HFF-Myc (cell line): ENCODE measurements around the gene TTC3.

ENCODE experiments used
- DNase-seq: peaks from one replicate; pipeline ENCODE4 v3.0.0-alpha.2; 2011; ENCODE audit warnings: low read depth; ENCODE audit errors: extremely low read depth
- H3K4me3 ChIP-seq: replicated peaks from 2 replicates; pipeline ENCODE4 v1.5.1; 2011; ENCODE audit warnings: low read depth, mild to moderate bottlenecking, control low read depth, low read length
- TF ChIP-seq, protein P1 (sequence below): IDR thresholded peaks from 2 replicates; pipeline ENCODE4 v1.5.1; 2012; ENCODE audit warnings: mild to moderate bottlenecking, low read depth, low read length, control low read depth; ENCODE audit errors: missing control alignments

The TTC3 gene

DNA sequence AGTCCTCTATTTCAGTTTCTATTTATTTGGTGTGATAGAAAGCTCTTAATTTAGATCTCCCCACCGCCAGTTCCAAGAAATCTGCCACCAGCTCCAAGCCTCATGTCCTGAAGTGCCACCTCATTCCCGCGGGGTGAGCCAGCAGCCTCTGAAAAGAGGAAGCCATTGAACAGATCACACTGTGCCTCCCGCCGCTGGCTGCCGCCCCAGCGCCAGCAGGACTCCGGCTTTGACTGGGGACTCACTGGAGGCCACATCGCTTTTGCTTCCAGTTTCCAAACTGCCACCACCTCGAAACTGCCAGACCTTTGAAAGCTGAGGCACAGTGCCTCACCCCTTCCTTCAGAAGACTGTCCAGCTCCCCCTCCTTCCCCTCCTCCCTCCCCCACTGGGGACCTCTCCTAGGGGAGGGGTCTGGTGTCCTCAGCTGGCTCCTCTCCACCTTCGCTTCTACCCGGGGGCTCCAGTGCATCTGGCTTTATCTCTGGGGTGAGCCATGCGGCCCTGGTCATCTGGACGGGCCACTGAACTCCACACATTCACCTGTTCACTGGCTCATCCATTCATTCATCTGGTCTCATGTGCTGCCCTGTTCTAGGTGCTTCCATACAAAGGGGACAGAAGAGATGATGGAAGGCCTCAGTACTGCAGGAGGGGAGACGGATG, 135.1 kb downstream of the TTC3 start:
- TF ChIP-seq, protein P1, sequence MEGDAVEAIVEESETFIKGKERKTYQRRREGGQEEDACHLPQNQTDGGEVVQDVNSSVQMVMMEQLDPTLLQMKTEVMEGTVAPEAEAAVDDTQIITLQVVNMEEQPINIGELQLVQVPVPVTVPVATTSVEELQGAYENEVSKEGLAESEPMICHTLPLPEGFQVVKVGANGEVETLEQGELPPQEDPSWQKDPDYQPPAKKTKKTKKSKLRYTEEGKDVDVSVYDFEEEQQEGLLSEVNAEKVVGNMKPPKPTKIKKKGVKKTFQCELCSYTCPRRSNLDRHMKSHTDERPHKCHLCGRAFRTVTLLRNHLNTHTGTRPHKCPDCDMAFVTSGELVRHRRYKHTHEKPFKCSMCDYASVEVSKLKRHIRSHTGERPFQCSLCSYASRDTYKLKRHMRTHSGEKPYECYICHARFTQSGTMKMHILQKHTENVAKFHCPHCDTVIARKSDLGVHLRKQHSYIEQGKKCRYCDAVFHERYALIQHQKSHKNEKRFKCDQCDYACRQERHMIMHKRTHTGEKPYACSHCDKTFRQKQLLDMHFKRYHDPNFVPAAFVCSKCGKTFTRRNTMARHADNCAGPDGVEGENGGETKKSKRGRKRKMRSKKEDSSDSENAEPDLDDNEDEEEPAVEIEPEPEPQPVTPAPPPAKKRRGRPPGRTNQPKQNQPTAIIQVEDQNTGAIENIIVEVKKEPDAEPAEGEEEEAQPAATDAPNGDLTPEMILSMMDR, result no peak
- DNase-seq, result no peak
- H3K4me3 ChIP-seq, result no peak overlapping the region

DNA sequence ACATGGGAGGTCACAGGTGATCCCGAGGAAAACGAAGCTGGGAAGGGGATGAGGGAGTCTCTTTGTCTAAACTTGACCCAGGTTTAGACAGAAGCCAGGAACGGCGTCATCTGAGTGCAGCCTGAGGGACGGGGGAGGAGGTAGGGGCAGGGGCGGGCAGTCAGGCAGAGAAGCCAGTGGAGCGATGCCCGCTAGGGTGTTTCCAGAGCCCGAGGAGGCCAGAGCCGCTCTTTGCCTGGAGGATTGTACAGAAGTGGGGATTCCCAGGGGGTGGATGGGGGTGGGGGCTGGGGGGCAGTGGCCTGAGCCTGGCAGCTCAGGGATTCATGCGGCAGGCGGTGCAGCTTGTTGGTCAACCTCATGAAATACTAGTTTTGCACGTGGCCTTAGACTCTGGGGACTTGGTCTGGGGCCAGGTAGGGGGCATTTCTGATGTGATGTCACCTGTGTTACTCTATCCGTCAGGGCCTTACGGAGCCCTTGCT, 135.7 kb downstream of the TTC3 start:
- TF ChIP-seq, protein P1, result no peak
- no peak for DNase-seq
- H3K4me3 ChIP-seq, result no peak overlapping the region

DNA sequence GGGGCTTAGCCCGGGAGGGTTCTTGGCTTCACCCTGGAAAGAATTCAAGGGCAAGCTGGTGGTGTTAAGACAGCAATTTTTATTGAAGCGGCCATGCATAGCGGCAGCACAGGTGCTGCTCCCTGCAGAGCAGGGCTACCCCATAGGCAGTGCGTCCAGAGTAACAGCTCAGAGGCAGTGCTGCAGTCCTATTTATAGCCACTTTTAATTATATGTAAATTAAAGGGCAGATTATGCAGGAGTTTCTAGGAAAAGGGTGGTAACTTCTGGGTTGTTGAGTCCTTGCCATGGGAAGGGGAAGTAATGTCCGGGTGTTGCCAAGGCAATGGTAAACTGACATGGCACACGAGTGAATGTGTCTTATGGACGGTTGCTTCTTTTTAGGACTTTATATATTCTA, 137.1 kb downstream of the TTC3 start:
- no peak for DNase-seq
- TF ChIP-seq, protein P1, result no peak
- H3K4me3 ChIP-seq, result no peak overlapping the region

DNA sequence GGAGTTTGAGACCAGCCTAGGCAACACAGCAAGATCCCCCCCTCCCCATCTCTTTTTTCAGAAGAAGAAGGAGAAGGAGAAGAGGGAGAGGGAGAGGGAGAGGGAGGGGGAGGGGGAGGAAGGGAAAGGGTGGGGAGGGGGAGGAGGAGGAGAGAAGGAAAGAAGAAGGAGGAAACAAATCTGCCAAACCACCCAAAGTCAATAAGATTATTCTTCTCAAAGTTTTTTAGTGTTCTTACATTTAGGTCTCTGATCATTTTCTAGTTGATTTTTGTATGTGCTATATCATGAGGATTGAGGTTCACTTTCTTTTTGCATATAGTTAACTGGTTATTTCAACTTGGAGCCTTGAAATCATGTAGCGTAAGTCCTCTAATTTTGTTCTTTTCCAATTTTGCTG, 137.7 kb downstream of the TTC3 start:
- no peak for DNase-seq
- TF ChIP-seq, protein P1, result no peak
- no peak overlapping the region for H3K4me3 ChIP-seq

DNA sequence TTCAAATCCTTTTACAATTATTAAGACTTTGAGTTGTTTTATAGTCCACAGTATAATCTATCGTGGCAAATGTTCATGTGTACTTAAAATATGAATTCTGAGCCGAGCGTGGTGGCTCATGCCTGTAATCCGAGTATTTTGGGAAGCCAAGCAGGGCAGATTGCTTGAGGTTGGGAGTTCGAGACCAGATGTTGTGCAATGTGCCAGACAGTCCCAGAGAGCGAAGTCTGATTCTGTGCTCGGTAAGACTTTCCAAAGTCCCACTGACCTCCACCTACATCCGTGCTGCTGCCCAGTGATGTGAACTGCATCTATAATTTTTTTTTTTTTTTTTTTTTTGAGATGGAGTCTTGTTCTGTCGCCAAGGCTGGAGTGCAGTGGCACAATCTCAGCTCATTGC, 141.9 kb downstream of the TTC3 start:
- no peak for DNase-seq
- no peak overlapping the region for H3K4me3 ChIP-seq
- TF ChIP-seq, protein P1, result no peak

DNA sequence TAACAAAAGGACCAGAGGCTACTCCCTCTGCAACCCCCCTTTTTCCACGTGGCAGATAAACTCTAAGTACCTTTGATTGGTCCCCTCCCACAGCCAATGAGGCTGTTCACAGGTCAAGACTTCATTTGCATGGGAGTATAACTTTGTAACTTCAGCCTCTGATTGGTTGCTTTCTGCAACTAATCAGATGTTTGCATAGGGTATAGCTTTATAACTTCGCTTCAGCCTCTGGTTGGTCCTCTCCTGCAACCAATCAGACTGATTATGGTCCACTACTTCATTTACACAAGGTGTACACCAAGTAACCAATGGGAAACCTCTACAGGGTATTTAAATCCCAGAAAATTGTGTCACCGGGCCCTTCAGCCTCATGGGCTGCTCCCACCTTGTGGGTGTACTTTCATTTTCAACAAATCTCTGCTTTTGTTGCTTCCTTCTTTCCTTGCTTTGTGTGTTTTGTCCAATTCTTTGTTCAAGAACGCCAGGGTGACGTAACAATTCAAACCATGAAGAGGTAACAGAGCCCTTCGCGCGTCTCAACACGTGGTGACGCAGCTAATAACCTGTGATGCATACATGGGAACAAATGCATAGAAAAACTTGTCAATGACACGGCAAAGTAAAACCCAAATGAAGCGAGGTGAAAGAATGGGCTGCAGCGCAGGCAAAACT, 146.8 kb downstream of the TTC3 start:
- DNase-seq, result no peak
- TF ChIP-seq, protein P1, result no peak

More for the DNA sequence above, 146.8 kb downstream of the TTC3 start:
- H3K4me3 ChIP-seq, result peak overlapping the region; percentile 59
